Natural killer cell (primary cell): ENCODE data around the gene MTMR3. TPM values are rescaled to one million over a fixed set of nuclear protein-coding genes. Genes with fewer than 3 reads are reported as not detected.

Source experiments
- ATAC-seq, 3 donors: fragments of 150-1000 bp in 2 of 3; fragments of 200-7000 bp in 1 of 3; cut with Tn5 transposase; 1 replicate in 1 of 3; 2 replicates in 2 of 3; pipeline ENCODE4 v1.10.0; 2021; ENCODE audit warnings: mild to moderate bottlenecking in 2 of 3, moderate library complexity in 2 of 3
- DNase-seq, 2 donors: peaks; one replicate each; pipeline versions ENCODE4 v3.0.0 to v3.0.0-alpha.2; 2013 to 2021; ENCODE audit warnings: mixed read lengths in 1 of 2
- H3K27ac ChIP-seq: one replicate; pipeline ENCODE4 v1.5.1; 2013; ENCODE audit warnings: mild to moderate bottlenecking, low read length
- H3K27me3 ChIP-seq: one replicate; pipeline ENCODE4 v1.6.1; 2013; ENCODE audit warnings: low read length; ENCODE audit not compliant: control insufficient read depth, insufficient read depth
- H3K36me3 ChIP-seq: one replicate; pipeline ENCODE4 v1.6.1; 2013; ENCODE audit warnings: low read length; ENCODE audit not compliant: control insufficient read depth, insufficient read depth
- H3K4me1 ChIP-seq: one replicate; pipeline ENCODE4 v1.6.1; 2013; ENCODE audit warnings: low read length; ENCODE audit not compliant: control insufficient read depth, insufficient read depth
- H3K4me3 ChIP-seq: one replicate; pipeline ENCODE4 v1.5.1; 2013; ENCODE audit warnings: low read length
- H3K9me3 ChIP-seq: one replicate; pipeline ENCODE4 v1.6.1; 2013; ENCODE audit warnings: low read length; ENCODE audit not compliant: control insufficient read depth, insufficient read depth
- H3K27ac Mint-ChIP-seq, 2 donors: one replicate each; pipeline ENCODE4 v1.8.0; 2022; ENCODE audit warnings: mild to moderate bottlenecking in 2 of 2, mixed read lengths in 2 of 2, moderate library complexity in 1 of 2
- H3K27me3 Mint-ChIP-seq, 2 donors: one replicate each; pipeline ENCODE4 v1.8.0; 2022; ENCODE audit warnings: low read depth in 2 of 2, mixed read lengths in 2 of 2
- H3K36me3 Mint-ChIP-seq: one replicate; pipeline ENCODE4 v1.8.0; 2022; ENCODE audit warnings: mixed read lengths
- H3K4me1 Mint-ChIP-seq, 2 donors: one replicate each; pipeline ENCODE4 v1.8.0; 2022; ENCODE audit warnings: mixed read lengths in 2 of 2
- H3K4me3 Mint-ChIP-seq: one replicate; pipeline ENCODE4 v1.8.0; 2022; ENCODE audit warnings: mild to moderate bottlenecking, moderate library complexity, mixed read lengths
- H3K9me3 Mint-ChIP-seq, 2 donors: one replicate each; pipeline ENCODE4 v1.8.0; 2022; ENCODE audit warnings: mixed read lengths in 2 of 2
- CTCF ChIP-seq: fragments of 200-600 bp; IDR thresholded peaks from one replicate; pipeline ENCODE4 v1.8.0; 2022; ENCODE audit warnings: antibody characterized with exemption
- WGBS: methylation state at CpG from one replicate; pipeline ENCODE4 v1.1.7; 2013; ENCODE audit warnings: missing lambda C conversion rate; ENCODE audit not compliant: insufficient coverage; 5-methylcytosine and 5-hydroxymethylcytosine counted together
- intact Hi-C: fragments of 100-400 bp; cut with micrococcal nuclease; formaldehyde crosslinking; loops from one replicate; pipeline ENCODE4 v1.14.2; 2022
- total RNA-seq, 4 donors: library from RNA; stranded (reverse); fragments of 120-200 nt in 1 of 4; gene quantifications; one replicate each; pipeline versions ENCODE4 v1.2.3 to v1.2.4, GENCODE V29; 2013 to 2022

Gene MTMR3
- total RNA-seq, 3 donors from 2014 or later (not counting 1 experiment from before 2014, with no cell fraction given), result 62.1 to 83.4 (median 75.6) TPM

- Histone ChIP-seq H3K27me3 (no peaks in the 10 kb centered on the region), H3K36me3 (no peaks in the 10 kb centered on the region), H3K4me1 (peaks cover 6% of the 10 kb centered on the region), H3K9me3 (no peaks in the 10 kb centered on the region), H3K4me3 (no peak overlapping the region), H3K27ac (no peak overlapping the region)
- no peak overlapping the region for H3K27ac Mint-ChIP-seq
- H3K4me1 Mint-ChIP-seq, result peaks cover 4 to 11% of the 10 kb centered on the region in 2 donors
- H3K36me3 Mint-ChIP-seq, result no peaks in the 10 kb centered on the region
- no peak for TF ChIP-seq CTCF
- no peaks in the 10 kb centered on the region for H3K27me3 Mint-ChIP-seq
- no peaks in the 10 kb centered on the region for H3K9me3 Mint-ChIP-seq
- 100% methylated on average over 1 of the region's 2 CpGs for WGBS
- DNase-seq (no peak), ATAC-seq (no peak)
- intact Hi-C loops, result no loop called here
- no peak overlapping the region for H3K4me3 Mint-ChIP-seq
Measured at GRCh38 chr22:30048681-30049080, 165.7 kb downstream of the MTMR3 start.

GRCh38 chr22:30054067-30054763, 171.2 kb downstream of the MTMR3 start:
- Mint-ChIP-seq H3K36me3 (peaks cover 15% of the 10 kb centered on the region), H3K9me3 (peaks cover 0 to 2% of the 10 kb centered on the region in 2 donors), H3K27me3 (peaks cover 9 to 10% of the 10 kb centered on the region in 2 donors), H3K27ac (no peak overlapping the region), H3K4me3 (no peak overlapping the region), H3K4me1 (no peaks in the 10 kb centered on the region)
- no peaks in the 10 kb centered on the region for H3K36me3 ChIP-seq
- no peak for ATAC-seq
- intact Hi-C loops, result no loop called here
- H3K27me3 ChIP-seq, result peaks cover 3% of the 10 kb centered on the region
- no peak overlapping the region for H3K4me3 ChIP-seq
- H3K27ac ChIP-seq, result no peak overlapping the region
- no peak for TF ChIP-seq CTCF
- 91% methylated on average over 10 of the region's 10 CpGs for WGBS
- no peak for DNase-seq
- H3K9me3 ChIP-seq, result peaks cover 5% of the 10 kb centered on the region
- no peaks in the 10 kb centered on the region for H3K4me1 ChIP-seq

GRCh38 chr22:30054764-30055069, 171.7 kb downstream of the MTMR3 start:
- intact Hi-C loops, result no loop called here
- peaks cover 5% of the 10 kb centered on the region for H3K9me3 ChIP-seq
- peaks cover 3% of the 10 kb centered on the region for H3K27me3 ChIP-seq
- Mint-ChIP-seq H3K4me3 (no peak overlapping the region), H3K27ac (no peak overlapping the region), H3K4me1 (no peaks in the 10 kb centered on the region), H3K9me3 (peaks cover 0 to 2% of the 10 kb centered on the region in 2 donors), H3K27me3 (peaks cover 12 to 13% of the 10 kb centered on the region in 2 donors), H3K36me3 (peaks cover 15% of the 10 kb centered on the region)
- no peak overlapping the region for H3K4me3 ChIP-seq
- no peaks in the 10 kb centered on the region for H3K4me1 ChIP-seq
- ATAC-seq (no peak), DNase-seq (no peak)
- H3K27ac ChIP-seq, result no peak overlapping the region
- TF ChIP-seq CTCF, result no peak
- H3K36me3 ChIP-seq, result no peaks in the 10 kb centered on the region

GRCh38 chr22:30056015-30056414, 173.0 kb downstream of the MTMR3 start:
- peaks cover 5% of the 10 kb centered on the region for H3K9me3 ChIP-seq
- WGBS, result 100% methylated on average over 1 of the region's 1 CpG
- DNase-seq (no peak), ATAC-seq (no peak)
- intact Hi-C loops, result no loop called here
- no peak overlapping the region for H3K27ac Mint-ChIP-seq
- peaks cover 15% of the 10 kb centered on the region for H3K36me3 Mint-ChIP-seq
- no peaks in the 10 kb centered on the region for H3K4me1 ChIP-seq
- H3K4me3 Mint-ChIP-seq, result no peak overlapping the region
- no peak overlapping the region for H3K4me3 ChIP-seq
- peaks cover 0 to 2% of the 10 kb centered on the region in 2 donors for H3K9me3 Mint-ChIP-seq
- no peak for TF ChIP-seq CTCF
- H3K27me3 ChIP-seq, result peaks cover 3% of the 10 kb centered on the region
- no peaks in the 10 kb centered on the region for H3K4me1 Mint-ChIP-seq
- no peak overlapping the region for H3K27ac ChIP-seq
- H3K27me3 Mint-ChIP-seq, result peaks cover 12 to 13% of the 10 kb centered on the region in 2 donors
- no peaks in the 10 kb centered on the region for H3K36me3 ChIP-seq
